NCI-H146 treated with DMSO at 0.1 percent for 48 hours (cell line): Measurements from ENCODE around the gene PTPRN2.
"Not testable (repeated sequence)": the region's sequence is repeated elsewhere in the genome, so short reads cannot be mapped to it uniquely, and the experiment has no call there.

Source experiments
- DNase-seq: peaks from one replicate; lab custom pipeline; 2025; ENCODE audit not compliant: unreplicated experiment; lab: John Stamatoyannopoulos, UW

The PTPRN2 gene

GRCh38 chr7:158049271-158049670 is 538.4 kb downstream of the PTPRN2 start:
- DNase-seq: no peak

DNA sequence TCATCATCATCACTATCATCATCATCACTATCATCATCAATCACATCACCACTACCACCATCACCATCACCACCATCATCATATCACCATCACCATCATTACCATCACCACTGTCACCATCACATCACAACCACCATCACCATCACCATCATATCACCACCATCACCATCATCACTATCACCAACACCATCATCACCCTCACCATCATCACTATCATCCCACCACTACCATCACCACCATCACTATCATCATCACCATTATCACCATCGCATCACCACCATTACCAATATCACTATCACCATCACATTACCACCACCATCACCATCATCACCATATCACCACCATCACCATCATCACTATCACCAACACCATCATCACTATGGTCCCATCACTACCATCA is 539.1 kb downstream of the PTPRN2 start:
- no peak for DNase-seq

- DNase-seq: no peak
Observed at GRCh38 chr7:158047391-158048059, 540.1 kb downstream of the PTPRN2 start.

- DNase-seq: not testable (repeated sequence)
Observed at GRCh38 chr7:158046246-158046645, 541.4 kb downstream of the PTPRN2 start.

DNA sequence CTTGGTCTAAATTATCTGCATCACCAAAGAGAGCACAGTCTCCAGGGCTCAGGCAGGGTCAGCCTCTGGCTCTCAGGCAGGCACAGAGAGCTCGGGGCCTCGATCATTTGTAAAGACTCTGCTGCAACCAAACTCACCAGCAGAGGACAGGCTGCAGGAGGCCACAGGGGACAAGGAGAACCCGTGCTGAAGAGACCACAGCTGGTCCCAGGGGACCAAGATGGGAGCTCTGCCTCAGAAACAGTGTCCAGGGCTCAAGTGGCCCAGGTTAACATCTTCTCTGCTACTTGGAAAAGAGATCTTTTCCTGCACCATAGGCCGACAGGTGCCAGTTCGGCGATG is 543.2 kb downstream of the PTPRN2 start:
- DNase-seq: no peak

- no peak for DNase-seq
Observed at GRCh38 chr7:158043551-158044481, 543.8 kb downstream of the PTPRN2 start.

DNA sequence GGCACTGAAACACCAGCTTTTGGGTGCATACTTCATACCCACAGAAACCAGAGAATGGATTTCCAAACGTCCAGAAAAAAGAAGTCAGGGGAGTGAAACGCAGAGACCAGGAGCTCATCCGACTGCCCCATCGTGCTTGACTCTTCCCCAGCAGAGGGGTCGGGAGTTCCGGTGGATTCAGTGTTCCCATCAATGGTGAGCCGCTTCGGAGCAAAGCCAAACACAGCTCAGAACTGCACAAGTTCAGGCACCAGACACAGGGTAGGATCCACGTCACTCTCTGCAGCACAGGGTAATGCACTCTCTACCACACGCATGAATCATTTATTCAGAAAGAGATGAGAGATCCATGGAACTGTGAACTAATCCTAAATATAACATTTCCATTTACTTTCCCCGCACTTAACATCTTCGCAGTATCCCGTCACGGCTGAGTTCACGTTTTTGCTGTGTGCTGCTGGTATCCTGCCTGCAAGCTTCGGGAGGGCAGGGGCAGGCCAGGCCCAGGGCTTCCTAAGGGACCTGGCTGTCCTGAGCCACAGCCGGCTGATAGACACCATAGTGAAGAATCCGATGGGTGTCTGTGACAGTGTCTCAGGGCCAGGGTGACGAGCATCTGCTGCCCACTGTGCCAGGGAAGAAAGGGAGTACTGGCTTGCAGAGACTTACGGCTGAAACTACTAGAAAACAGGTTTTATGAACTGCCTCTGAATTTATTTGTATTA is 545.3 kb downstream of the PTPRN2 start:
- DNase-seq: no peak

GRCh38 chr7:158040199-158040598 is 547.4 kb downstream of the PTPRN2 start:
- DNase-seq: no peak

DNA sequence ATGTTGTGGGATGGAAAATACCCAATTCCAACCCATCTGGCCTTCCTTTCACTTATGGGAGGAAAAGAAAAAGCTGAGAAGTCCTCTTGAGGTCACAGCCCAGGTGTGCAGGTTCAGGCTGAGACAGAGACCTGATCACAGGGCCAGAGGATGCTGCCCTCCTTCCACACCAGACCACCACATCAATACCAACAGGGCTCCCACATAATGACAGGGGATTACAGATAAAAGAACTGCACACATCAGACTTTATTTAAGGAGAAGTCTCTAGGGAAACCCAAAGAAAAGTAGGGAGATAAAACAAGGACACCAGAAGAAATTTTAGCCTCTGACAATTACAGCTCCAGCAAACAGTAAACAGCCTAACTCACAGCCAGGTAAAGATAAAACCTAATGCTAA is 548.4 kb downstream of the PTPRN2 start:
- DNase-seq: no peak

GRCh38 chr7:158037211-158037610 is 550.4 kb downstream of the PTPRN2 start:
- DNase-seq: no peak

DNA sequence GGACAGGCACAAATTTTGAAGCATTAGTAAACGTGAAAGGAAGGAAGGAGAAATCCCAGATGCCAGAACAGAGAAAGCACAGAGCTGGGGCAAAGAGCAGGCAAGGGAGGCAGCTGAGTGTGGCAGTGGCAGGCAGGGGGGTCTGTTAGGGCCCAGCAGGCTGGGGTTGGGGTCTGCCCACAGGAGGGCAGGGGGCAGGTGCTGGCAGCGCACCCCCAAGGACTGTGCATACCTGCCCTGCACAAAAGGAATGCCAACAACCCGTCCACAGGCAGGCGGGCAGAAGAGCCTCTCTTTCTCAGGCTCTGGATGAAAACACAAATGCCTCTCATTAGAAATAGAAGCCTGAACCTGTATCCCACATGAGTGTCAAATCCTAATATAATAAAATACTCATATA is 552.3 kb downstream of the PTPRN2 start:
- DNase-seq: no peak

- DNase-seq: no peak
Observed at GRCh38 chr7:158034571-158034970, 553.1 kb downstream of the PTPRN2 start.

DNA sequence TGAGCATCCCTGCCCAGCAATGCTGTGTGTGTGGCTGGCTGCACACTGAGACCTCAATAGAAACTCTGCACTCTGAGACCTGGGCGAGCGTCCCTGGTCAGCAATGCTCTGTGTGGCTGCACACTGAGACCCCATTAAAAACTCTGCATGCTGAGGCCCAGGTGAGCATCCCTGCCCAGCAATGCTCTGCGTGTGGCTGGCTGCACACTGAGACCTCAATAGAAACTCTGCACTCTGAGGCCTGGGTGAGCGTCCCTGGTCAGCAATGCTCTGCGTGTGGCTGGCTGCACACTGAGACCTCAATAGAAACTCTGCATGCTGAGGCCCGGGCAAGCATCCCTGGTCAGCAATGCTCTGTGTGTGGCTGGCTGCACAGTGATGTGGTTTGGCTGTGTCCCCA is 553.7 kb downstream of the PTPRN2 start:
- DNase-seq: not testable (repeated sequence)

DNA sequence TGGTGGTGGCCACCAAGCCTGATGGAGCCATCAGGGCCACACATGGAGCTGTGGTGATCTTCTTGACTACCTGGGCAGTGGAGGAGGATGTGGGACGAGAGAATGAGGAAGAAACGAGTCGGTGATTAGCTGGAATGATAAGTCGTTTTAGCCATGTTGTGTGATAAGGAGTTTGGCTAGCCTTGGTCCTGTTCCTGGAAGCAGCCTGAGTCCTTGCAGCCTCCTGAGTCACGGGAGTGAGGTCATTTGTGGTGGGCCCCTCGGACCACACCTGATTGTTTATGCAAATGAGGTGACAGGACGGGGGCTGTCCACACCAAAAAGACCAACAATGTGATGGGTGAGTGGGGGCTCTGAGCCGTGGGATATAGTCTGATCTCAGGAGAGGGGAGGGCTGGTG is 554.4 kb downstream of the PTPRN2 start:
- DNase-seq: no peak

GRCh38 chr7:158032561-158033115 is 555.0 kb downstream of the PTPRN2 start:
- no peak for DNase-seq

GRCh38 chr7:158031867-158032308 is 555.7 kb downstream of the PTPRN2 start:
- no peak for DNase-seq

GRCh38 chr7:158030566-158030965 is 557.1 kb downstream of the PTPRN2 start:
- DNase-seq: no peak

DNA sequence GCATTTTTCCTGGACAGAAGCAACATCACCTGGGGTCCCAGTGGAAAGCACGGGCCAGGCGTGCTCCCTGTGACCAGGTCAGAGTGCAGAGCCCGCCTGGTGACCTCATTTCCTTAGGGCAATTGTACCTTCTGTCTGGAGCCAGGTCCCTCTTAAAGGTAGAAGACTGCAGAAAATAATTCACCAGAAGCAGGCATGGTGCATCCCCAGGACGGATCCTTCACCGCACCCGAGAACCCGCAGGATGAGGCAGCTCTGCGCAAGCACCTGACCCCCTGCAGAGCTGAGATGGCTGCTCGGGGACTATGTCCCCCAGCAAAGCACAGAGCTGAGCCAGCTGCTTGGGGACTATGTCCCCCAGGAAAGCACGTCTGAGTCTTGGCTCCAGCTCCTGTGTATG is 557.6 kb downstream of the PTPRN2 start:
- DNase-seq: no peak

- DNase-seq: no peak
Observed at GRCh38 chr7:158029509-158029908, 558.1 kb downstream of the PTPRN2 start.

- no peak for DNase-seq
Observed at GRCh38 chr7:158028971-158029370, 558.7 kb downstream of the PTPRN2 start.

DNA sequence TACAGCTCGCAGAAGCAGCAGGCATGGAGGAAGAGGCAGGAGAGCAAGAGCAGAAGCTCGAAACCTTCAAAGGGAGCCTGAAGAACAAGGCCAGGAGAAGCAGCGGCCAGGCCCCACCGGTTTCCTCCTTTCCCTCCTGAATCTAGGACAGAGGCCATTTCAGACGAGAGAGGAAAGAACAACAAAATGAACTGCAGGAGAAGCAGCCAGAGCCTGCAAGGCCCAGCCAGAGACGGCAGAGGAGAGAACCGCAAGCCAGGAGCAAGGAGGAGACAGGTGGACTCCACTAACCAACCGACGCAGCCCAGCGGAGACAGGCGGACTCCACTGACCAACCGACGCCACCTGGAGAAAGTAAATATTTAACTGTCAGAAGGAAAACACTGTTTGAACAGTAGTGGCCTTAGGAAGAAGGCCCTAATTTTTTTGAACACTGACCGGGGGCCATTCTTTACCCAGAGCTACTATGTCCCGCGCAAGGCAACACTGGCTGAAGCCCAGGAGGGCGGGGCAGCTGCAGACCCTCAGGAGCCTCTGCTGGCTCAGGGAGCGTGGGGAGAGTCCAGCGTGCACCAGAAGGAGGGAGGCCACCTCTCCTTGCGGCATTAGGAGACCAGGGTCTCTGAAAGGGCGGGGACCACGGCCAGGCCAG is 559.2 kb downstream of the PTPRN2 start:
- DNase-seq: peak; percentile 87
